Thyroid gland (tissue), 4 donors: ENCODE data around the gene FOSB. TPM values are rescaled to one million over a fixed set of nuclear protein-coding genes. Genes with fewer than 3 reads are reported as not detected.
A peak's percentile ranks its signal among the peaks of the same experiment; 100 is the strongest.

Source experiments
- DNase-seq, 2 donors: peaks; one replicate each; pipeline ENCODE4 v3.0.0-alpha.2; 2019
- H3K27ac ChIP-seq, 3 donors: fragments of 200-600 bp; sonication (generic); 1 replicate in 2 of 3; 2 replicates in 1 of 3; pipeline ENCODE4 v1.5.1; 2016 to 2019; ENCODE audit warnings: mild to moderate bottlenecking in 1 of 3, moderate library complexity in 1 of 3
- H3K27me3 ChIP-seq: fragments of 200-600 bp; sonication (generic); one replicate; pipeline ENCODE4 v1.5.1; 2019
- H3K36me3 ChIP-seq, 2 donors: fragments of 200-600 bp; sonication (generic); one replicate each; pipeline ENCODE4 v1.5.1; 2016 to 2019
- H3K4me1 ChIP-seq, 2 donors: fragments of 200-600 bp; sonication (generic); one replicate each; pipeline ENCODE4 v1.5.1; 2017 to 2019
- H3K4me3 ChIP-seq, 3 donors: fragments of 200-600 bp; sonication (generic); replicated peaks in 1 of 3; 1 replicate in 2 of 3; 2 replicates in 1 of 3; pipeline ENCODE4 v1.5.1; 2016; ENCODE audit warnings: mild to moderate bottlenecking in 1 of 3
- H3K9me3 ChIP-seq: fragments of 200-600 bp; sonication (generic); one replicate; pipeline ENCODE4 v1.5.1; 2017
- CTCF ChIP-seq, 6 experiments: fragments of 200-600 bp in 3 of 6; fragments of 450-650 bp in 3 of 6; sonication (generic) in 3 of 6; IDR thresholded peaks; one replicate each; pipeline ENCODE4 v1.5.1; 2016 to 2019; ENCODE audit warnings: antibody characterized with exemption in 6 of 6, mild to moderate bottlenecking in 2 of 6, inconsistent platforms in 1 of 6, moderate library complexity in 1 of 6
- POLR2A ChIP-seq, 2 donors: fragments of 450-650 bp; IDR thresholded peaks; one replicate each; pipeline ENCODE4 v1.6.1; 2017; ENCODE audit warnings: antibody characterized with exemption in 2 of 2, mild to moderate bottlenecking in 2 of 2, moderate library complexity in 1 of 2
- WGBS, 2 donors: methylation state at CpG; one replicate each; pipeline ENCODE4 v1.1.5; 2017; 5-methylcytosine and 5-hydroxymethylcytosine counted together
- intact Hi-C: fragments of 100-400 bp; cut with DNase I; formaldehyde crosslinking; loops from one replicate; pipeline ENCODE4 v1.15.1; 2023
- total RNA-seq, 4 donors: library from RNA; depleted of rRNA; stranded (reverse); fragments of >200 nt; gene quantifications; one replicate each; pipeline ENCODE4 v1.2.3, GENCODE V29; 2016

FOSB gene
- total RNA-seq, 4 donors from 2014 or later = 1.6 to 3.3 (median 2.4) TPM

DNA sequence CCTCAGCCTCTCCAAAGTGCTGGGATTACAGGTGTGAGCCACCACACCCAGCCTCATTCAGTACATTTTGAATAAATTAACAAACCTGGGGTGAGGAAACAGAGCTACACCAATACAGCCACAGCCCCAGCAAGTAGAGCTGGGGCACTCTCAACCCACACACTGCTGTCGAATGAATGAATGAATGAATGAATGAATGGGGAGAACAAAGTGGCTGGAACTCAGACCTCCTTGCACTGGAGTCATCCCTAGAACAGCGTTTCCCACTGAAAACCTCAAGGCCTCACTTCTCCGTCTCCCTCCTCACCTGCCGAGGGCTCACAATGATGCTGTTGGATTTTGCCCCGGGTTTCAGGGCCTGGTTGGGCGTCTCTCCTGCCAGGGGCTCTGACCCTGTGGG is 46.9 kb upstream of the FOSB start:
- Histone ChIP-seq H3K4me1 (peaks cover 7 to 20% of the 10 kb centered on the region in 2 donors), H3K27ac (no peak overlapping the region), H3K4me3 (no peak overlapping the region), H3K9me3 (no peaks in the 10 kb centered on the region), H3K36me3 (peaks cover 0 to 9% of the 10 kb centered on the region in 2 donors), H3K27me3 (no peaks in the 10 kb centered on the region)
- TF ChIP-seq CTCF (IDR thresholded peaks at IDR 0.05) (no peak), POLR2A (IDR thresholded peaks at IDR 0.05) (no peak)
- 91 to 92% methylated on average over 4 to 6 of the region's 6 CpGs for WGBS, 2 donors
- no peak for DNase-seq
- intact Hi-C loops = no loop called here

DNA sequence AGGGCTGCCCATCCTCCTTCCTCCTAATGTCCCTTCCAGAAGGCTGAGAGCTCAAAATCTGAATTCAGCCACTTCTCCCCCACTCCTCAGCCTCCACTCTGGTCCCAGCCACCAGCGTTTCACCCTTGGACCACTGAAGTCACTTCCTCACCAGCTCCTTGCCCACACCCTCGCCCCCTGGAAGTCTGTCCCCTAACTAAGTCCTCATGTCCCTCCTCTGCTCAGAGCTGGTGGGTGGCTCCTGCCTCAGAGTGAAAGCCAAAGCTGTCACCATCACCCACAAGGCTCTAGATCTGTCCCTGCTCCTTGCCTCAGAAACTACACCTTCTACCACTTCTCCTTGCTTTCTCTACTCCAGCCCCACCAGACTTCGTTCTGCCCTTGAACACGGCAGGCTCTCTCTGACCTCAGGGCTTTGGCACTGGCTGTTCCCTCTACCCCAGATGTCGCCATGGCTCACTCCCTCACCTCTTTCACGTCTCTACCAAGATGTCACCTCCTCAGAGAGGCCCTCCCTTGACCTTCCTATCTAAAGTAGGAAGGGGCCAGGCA is 45.8 kb upstream of the FOSB start:
- no peaks in the 10 kb centered on the region for H3K9me3 ChIP-seq
- H3K27ac ChIP-seq = no peak overlapping the region
- peaks cover 7 to 21% of the 10 kb centered on the region in 2 donors for H3K4me1 ChIP-seq
- intact Hi-C loops = no loop called here
- WGBS, 2 donors = 91% methylated on average over 6 of the region's 6 CpGs
- H3K27me3 ChIP-seq = no peaks in the 10 kb centered on the region
- no peaks in the 10 kb centered on the region for H3K36me3 ChIP-seq
- TF ChIP-seq CTCF (IDR thresholded peaks at IDR 0.05) (no peak), POLR2A (IDR thresholded peaks at IDR 0.05) (no peak)
- DNase-seq = no peak
- no peak overlapping the region for H3K4me3 ChIP-seq

DNA sequence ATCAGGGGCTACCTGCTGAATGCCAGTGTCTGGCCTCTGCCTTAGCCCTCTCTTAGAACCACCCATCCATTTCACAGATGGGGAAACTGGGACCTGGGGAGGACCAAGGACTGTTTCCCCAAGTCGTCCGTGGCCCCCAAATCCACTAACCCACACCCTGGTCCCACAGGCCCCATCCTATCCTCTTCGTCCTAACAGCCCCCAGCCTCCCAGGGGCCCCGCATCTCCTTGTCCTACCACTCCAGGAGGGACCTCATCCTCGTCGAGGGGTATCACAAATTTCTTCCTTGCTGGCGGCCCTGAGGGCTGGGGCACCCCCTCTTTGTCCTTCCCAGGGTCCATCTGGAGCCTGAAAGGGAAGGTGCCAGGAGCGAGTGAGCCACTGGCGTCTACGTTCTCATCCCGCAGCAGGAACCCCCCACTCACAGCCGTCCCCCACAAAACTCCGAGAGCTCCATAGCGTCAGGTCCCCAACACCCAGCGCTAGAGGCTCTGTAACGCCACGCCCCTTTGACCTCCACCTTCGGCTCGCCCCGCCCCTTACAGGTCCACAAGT is 44.7 kb upstream of the FOSB start:
- WGBS, 2 donors = 14% methylated on average over 20 of the region's 20 CpGs
- intact Hi-C loops = no loop called here

GRCh38 chr19:45423589-45424190 is 44.1 kb upstream of the FOSB start, which contains the start of gene ERCC1:
ERCC1 (minus strand) TSS chr19:45423917; CDS start chr19:45423374, 543 bp downstream.
- H3K4me1 ChIP-seq = peaks cover 13 to 26% of the 10 kb centered on the region in 2 donors
- WGBS, 2 donors = 0 to 6% methylated on average over 2 to 19 of the region's 37 CpGs
- TF ChIP-seq POLR2A (IDR thresholded peaks at IDR 0.05) (peak in 1 of 2 donors; percentile 76), CTCF (IDR thresholded peaks at IDR 0.05) (no peak)
- H3K9me3 ChIP-seq = no peaks in the 10 kb centered on the region
- H3K27ac ChIP-seq = peak within 1 kb of the TSS; percentile 58 to 90 (median 88)
- peak; percentile 99 for DNase-seq
- H3K27me3 ChIP-seq = no peaks in the 10 kb centered on the region
- H3K36me3 ChIP-seq = no peaks in the 10 kb centered on the region
- intact Hi-C loops = no loop called here
- H3K4me3 ChIP-seq = peak within 1 kb of the TSS; percentile 2 to 71 (median 44)

More for the DNA sequence above, 44.7 kb upstream of the FOSB start:
- Histone ChIP-seq H3K27ac (peak overlapping the region; percentile 58 to 90 (median 88)), H3K4me1 (peaks cover 7 to 21% of the 10 kb centered on the region in 2 donors), H3K9me3 (no peaks in the 10 kb centered on the region), H3K27me3 (no peaks in the 10 kb centered on the region), H3K36me3 (no peaks in the 10 kb centered on the region), H3K4me3 (peak overlapping the region; percentile 2 to 71 (median 44))
- no peak for DNase-seq
- TF ChIP-seq POLR2A (IDR thresholded peaks at IDR 0.05) (no peak), CTCF (IDR thresholded peaks at IDR 0.05) (no peak)
